Fibroblast of skin of abdomen (primary cell): ENCODE data around the gene SNX20.
A peak's percentile ranks its signal among the peaks of the same experiment; 100 is the strongest.

ENCODE experiments used
- DNase-seq: peaks from one replicate; pipeline ENCODE4 v3.0.0-alpha.2; 2013

The SNX20 gene

GRCh38 chr16:50704245-50704644 is 23.1 kb upstream of the SNX20 start:
- no peak for DNase-seq

- no peak for DNase-seq
Measured at GRCh38 chr16:50702725-50703124, 21.6 kb upstream of the SNX20 start.

GRCh38 chr16:50699326-50700159 is 18.4 kb upstream of the SNX20 start:
- no peak for DNase-seq

GRCh38 chr16:50697881-50698767 is 17.0 kb upstream of the SNX20 start:
- no peak for DNase-seq

GRCh38 chr16:50697421-50697715 is 16.3 kb upstream of the SNX20 start:
- no peak for DNase-seq

- peak; percentile 48 for DNase-seq
Measured at GRCh38 chr16:50696575-50697420, 15.7 kb upstream of the SNX20 start.

GRCh38 chr16:50696126-50696525 is 15.0 kb upstream of the SNX20 start:
- no peak for DNase-seq

GRCh38 chr16:50695017-50696000 is 14.2 kb upstream of the SNX20 start:
- no peak for DNase-seq

- no peak for DNase-seq
Measured at GRCh38 chr16:50694206-50694605, 13.1 kb upstream of the SNX20 start.

GRCh38 chr16:50692999-50693781 is 12.1 kb upstream of the SNX20 start, which contains the start of gene NOD2:
Gene NOD2, plus strand, starts transcription at chr16:50693606. Its CDS starts 5,890 bp downstream, at chr16:50699496.
- no peak for DNase-seq

- no peak for DNase-seq
Measured at GRCh38 chr16:50692644-50692998, 11.5 kb upstream of the SNX20 start.

GRCh38 chr16:50690177-50690576 is 9.1 kb upstream of the SNX20 start:
- DNase-seq, result no peak

- DNase-seq, result no peak
Measured at GRCh38 chr16:50688867-50689266, 7.8 kb upstream of the SNX20 start.

GRCh38 chr16:50688083-50688482 is 7.0 kb upstream of the SNX20 start:
- no peak for DNase-seq

GRCh38 chr16:50685462-50686063 is 4.5 kb upstream of the SNX20 start:
- DNase-seq, result no peak

- DNase-seq, result no peak
Measured at GRCh38 chr16:50684823-50685461, 3.8 kb upstream of the SNX20 start.

GRCh38 chr16:50683689-50684374 is 2.7 kb upstream of the SNX20 start:
- DNase-seq, result no peak

GRCh38 chr16:50680556-50680893 is 587 bp downstream of the SNX20 start:
- DNase-seq, result no peak
